GM23248 (cell line): ENCODE results near the gene KYAT1. TPM values are rescaled to one million over a fixed set of nuclear protein-coding genes. Genes with fewer than 3 reads are reported as not detected.
A peak's percentile ranks its signal among the peaks of the same experiment; 100 is the strongest.

Source experiments
- DNase-seq: peaks from one replicate; pipeline ENCODE4 v3.0.0-alpha.2; 2015
- H2AFZ ChIP-seq: fragments of 200-600 bp; sonication (generic); 2 replicates; pipeline ENCODE4 v1.6.1; 2016; ENCODE audit warnings: antibody characterized with exemption
- H3F3A ChIP-seq: fragments of 200-600 bp; sonication (generic); 2 replicates; pipeline ENCODE4 v1.6.1; 2016; ENCODE audit warnings: mild to moderate bottlenecking, antibody characterized with exemption, mixed run types; ENCODE audit not compliant: insufficient read depth
- H3K27ac ChIP-seq: fragments of 200-600 bp; sonication (generic); 2 replicates; pipeline ENCODE4 v1.5.1; 2016; ENCODE audit warnings: mild to moderate bottlenecking
- H3K27me3 ChIP-seq: fragments of 200-600 bp; sonication (generic); replicated peaks from 2 replicates; pipeline ENCODE4 v1.6.1; 2016; ENCODE audit warnings: mild to moderate bottlenecking; ENCODE audit not compliant: insufficient read depth
- H3K36me3 ChIP-seq: fragments of 200-600 bp; sonication (generic); 2 replicates; pipeline ENCODE4 v1.6.1; 2016; ENCODE audit warnings: low read depth, mild to moderate bottlenecking
- H3K4me1 ChIP-seq: fragments of 200-600 bp; sonication (generic); 2 replicates; pipeline ENCODE4 v1.6.1; 2016; ENCODE audit warnings: mild to moderate bottlenecking; ENCODE audit not compliant: insufficient read depth
- H3K4me2 ChIP-seq: fragments of 200-600 bp; sonication (generic); one replicate; pipeline ENCODE4 v1.6.1; 2016; ENCODE audit warnings: mild to moderate bottlenecking; ENCODE audit not compliant: unreplicated experiment
- H3K4me3 ChIP-seq: fragments of 200-600 bp; sonication (generic); 2 replicates; pipeline ENCODE4 v1.5.1; 2016; ENCODE audit warnings: mild to moderate bottlenecking
- H3K79me2 ChIP-seq: fragments of 200-600 bp; sonication (generic); 2 replicates; pipeline ENCODE4 v1.6.1; 2016; ENCODE audit warnings: mild to moderate bottlenecking; ENCODE audit not compliant: insufficient read depth
- H3K9ac ChIP-seq: fragments of 200-600 bp; sonication (generic); 2 replicates; pipeline ENCODE4 v1.6.1; 2016; ENCODE audit warnings: mild to moderate bottlenecking
- H3K9me2 ChIP-seq: fragments of 200-600 bp; sonication (generic); 2 replicates; pipeline ENCODE4 v1.6.1; 2016; ENCODE audit warnings: mixed run types, mild to moderate bottlenecking, moderate library complexity; ENCODE audit not compliant: insufficient read depth
- H3K9me3 ChIP-seq: fragments of 200-600 bp; sonication (generic); one replicate; pipeline ENCODE4 v1.6.1; 2017; ENCODE audit warnings: low read depth
- H4K20me1 ChIP-seq: fragments of 200-600 bp; sonication (generic); 2 replicates; pipeline ENCODE4 v1.6.0; 2016; ENCODE audit not compliant: insufficient read depth
- EZH2 ChIP-seq: fragments of 200-600 bp; sonication (generic); IDR thresholded peaks from 2 replicates; pipeline ENCODE4 v1.6.1; 2018; ENCODE audit warnings: antibody characterized with exemption, mild to moderate bottlenecking; ENCODE audit not compliant: insufficient read depth, poor library complexity, severe bottlenecking
- EZH2phosphoT487 ChIP-seq: fragments of 200-600 bp; sonication (generic); IDR thresholded peaks from 2 replicates; pipeline ENCODE4 v1.6.1; 2018; ENCODE audit warnings: antibody characterized with exemption, moderate library complexity, mild to moderate bottlenecking, low read depth; ENCODE audit not compliant: insufficient read depth
- WGBS, 2 experiments: methylation state at CpG; one replicate each; pipeline ENCODE4 v1.1.6; 2015 to 2017; ENCODE audit warnings: low lambda C conversion rate in 2 of 2, low coverage in 1 of 2; ENCODE audit errors: missing lambda C conversion rate in 2 of 2; 5-methylcytosine and 5-hydroxymethylcytosine counted together
- in situ Hi-C: fragments of 300-500 bp; cut with MboI; formaldehyde crosslinking; loops from 2 replicates; pipeline ENCODE4 v1.15.0; 2020
- polyA plus RNA-seq: library from polyadenylated mRNA; unstranded; fragments of >200 nt; fragmentation: Nextera tagmentation; extraction: Ambion mirVana; gene quantifications from 2 replicates; pipeline ENCODE4 v1.2.1, GENCODE V29; 2016
- total RNA-seq: library from RNA; depleted of rRNA; stranded (reverse); fragments of >200 nt; shearing (Covaris generic); gene quantifications from 2 replicates; pipeline ENCODE4 v1.2.3, GENCODE V29; 2014; rRNA removed

KYAT1 gene
- total and polyA plus RNA-seq, 2 experiments from 2014 or later = 5.1 to 5.5 TPM

DNA sequence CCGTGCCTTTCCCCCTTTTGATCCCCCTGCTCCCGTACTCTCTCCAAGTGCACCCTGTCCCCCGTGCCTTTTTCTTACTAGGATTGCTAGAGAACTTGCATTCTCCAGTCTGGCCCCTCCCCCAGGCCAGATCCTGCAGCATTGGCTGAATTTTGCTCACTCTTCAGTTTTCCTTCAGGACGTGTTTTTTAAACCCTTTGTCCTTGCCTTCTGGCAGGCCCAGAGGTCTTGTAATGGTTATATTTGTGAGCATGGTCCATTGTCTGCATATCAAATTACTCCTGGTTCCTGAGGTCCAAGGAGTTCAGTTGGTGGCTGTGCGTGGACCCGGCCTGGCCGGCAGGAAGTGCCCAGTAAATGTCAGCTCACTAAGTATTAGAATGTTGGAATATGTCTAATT, 94.1 kb downstream of the KYAT1 start:
- Histone ChIP-seq H3K4me1 (peaks cover 7% of the 10 kb centered on the region), H3K27me3 (no peaks in the 10 kb centered on the region), H3K36me3 (no peaks in the 10 kb centered on the region; the same call in 1 of the 2 replicates), H3F3A (0 out of 2 replicates have a peak, but pooled peaks cover 5% of the 10 kb centered on the region), H3K79me2 (peaks cover 27% of the 10 kb centered on the region), H4K20me1 (no peaks in the 10 kb centered on the region), H3K27ac (peak overlapping the region; percentile 49; the same call in 1 of the 2 replicates), H3K9me2 (no peaks in the 10 kb centered on the region), H2AFZ (peak overlapping the region; percentile 99), H3K9me3 (no peaks in the 10 kb centered on the region), H3K4me3 (peak overlapping the region; percentile 91), H3K9ac (peak overlapping the region; percentile 86), H3K4me2 (peak overlapping the region; percentile 98)
- in situ Hi-C loops = no loop called here
- 3% methylated on average over 5 to 7 of the region's 7 CpGs for WGBS, 2 experiments
- DNase-seq = peak; percentile 61
- TF ChIP-seq EZH2phosphoT487 = no peak
- TF ChIP-seq EZH2 = no peak

DNA sequence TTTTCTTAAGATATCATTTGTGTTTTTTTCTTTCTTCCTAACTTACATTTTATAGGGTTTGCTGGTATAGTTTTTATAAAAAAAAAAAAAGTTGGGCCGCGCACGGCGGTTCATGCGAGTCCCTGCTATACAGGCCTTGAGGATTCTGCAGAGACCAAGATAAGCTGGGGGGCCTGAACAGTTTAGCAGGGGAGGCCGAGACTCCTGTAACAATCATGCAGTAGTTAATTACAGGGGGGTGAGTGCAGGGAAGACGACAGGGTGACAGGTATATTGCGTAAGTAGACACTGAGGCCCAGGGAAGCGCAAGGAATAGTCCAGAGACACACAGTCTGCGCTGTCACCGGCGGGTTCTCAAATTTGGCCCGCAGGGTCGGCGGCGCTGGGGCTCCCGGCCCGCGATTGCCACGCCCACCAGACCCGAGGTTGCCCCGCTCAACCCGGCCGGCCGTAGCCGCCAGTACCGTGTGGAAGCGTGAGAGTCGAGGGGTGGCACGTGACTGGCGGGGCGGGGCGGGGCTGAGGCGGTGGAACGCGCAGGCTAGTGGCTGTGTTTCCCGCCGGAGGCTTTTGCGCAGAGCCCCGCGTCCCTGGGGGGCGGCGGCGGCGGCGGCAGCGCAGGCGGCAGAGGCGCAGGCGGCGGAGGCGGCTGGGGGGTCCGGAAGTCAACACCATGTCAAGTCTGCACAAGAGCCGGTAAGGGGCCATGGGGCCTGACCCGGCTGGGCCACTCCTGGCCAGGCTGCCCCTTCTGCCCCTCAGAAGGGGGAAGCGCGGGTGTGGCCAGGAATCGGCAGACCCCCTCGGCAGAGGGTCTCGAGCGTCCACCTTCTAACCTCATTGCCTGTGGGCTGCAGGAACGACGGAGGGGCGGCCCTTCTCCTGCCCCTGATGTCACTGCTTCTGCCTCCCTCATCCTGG, 94.8 kb downstream of the KYAT1 start, which contains the start of gene TBC1D13:
Gene TBC1D13, plus strand, starts transcription at position 573 of the 921 bp plus-strand sequence. Its CDS starts 101 bp downstream, at position 674.
- Histone ChIP-seq H3K79me2 (peaks cover 27% of the 10 kb centered on the region), H3K27me3 (no peaks in the 10 kb centered on the region), H3F3A (0 out of 2 replicates have a peak, but pooled peaks cover 5% of the 10 kb centered on the region), H4K20me1 (no peaks in the 10 kb centered on the region), H3K9ac (peak within 1 kb of the TSS; percentile 86), H3K36me3 (no peaks in the 10 kb centered on the region; the same call in 1 of the 2 replicates), H3K9me2 (no peaks in the 10 kb centered on the region), H3K27ac (peak within 1 kb of the TSS; percentile 49), H3K4me2 (peak within 1 kb of the TSS; percentile 98), H3K9me3 (no peaks in the 10 kb centered on the region), H3K4me3 (peak within 1 kb of the TSS; percentile 91), H2AFZ (peak within 1 kb of the TSS; percentile 99), H3K4me1 (peaks cover 7% of the 10 kb centered on the region)
- no peak for TF ChIP-seq EZH2phosphoT487
- no peak for TF ChIP-seq EZH2
- 7 to 10% methylated on average over 34 to 62 of the region's 64 CpGs for WGBS, 2 experiments
- DNase-seq = peak; percentile 92
- in situ Hi-C loops = no loop called here

DNA sequence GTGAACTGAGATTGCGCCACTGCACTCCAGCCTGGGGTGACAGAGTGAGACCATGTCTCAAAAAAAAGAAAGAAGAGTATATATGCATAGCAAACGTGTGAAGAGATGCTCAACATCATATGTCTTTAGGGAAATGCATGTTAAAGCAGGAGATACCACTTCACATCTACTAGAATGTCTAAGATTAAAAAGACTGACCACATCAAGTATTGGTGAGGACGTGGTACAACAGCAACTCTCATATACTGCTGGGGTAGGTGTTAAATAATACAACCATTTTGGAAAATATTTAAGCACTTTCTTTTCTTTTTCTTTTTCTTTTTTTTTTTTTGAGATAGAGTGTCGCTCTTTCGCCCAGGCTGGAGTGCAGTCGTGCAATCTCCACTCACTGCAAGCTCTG, 96.3 kb downstream of the KYAT1 start:
- Histone ChIP-seq H3K9ac (no peak overlapping the region), H3K4me2 (no peak overlapping the region), H2AFZ (no peak overlapping the region), H3K4me1 (peaks cover 7% of the 10 kb centered on the region), H3K4me3 (no peak overlapping the region), H3K79me2 (peaks cover 27% of the 10 kb centered on the region), H3F3A (0 out of 2 replicates have a peak, but pooled peaks cover 5% of the 10 kb centered on the region), H3K9me3 (no peaks in the 10 kb centered on the region), H3K36me3 (no peaks in the 10 kb centered on the region), H3K9me2 (no peaks in the 10 kb centered on the region), H3K27ac (no peak overlapping the region), H3K27me3 (no peaks in the 10 kb centered on the region), H4K20me1 (no peaks in the 10 kb centered on the region)
- DNase-seq = no peak
- TF ChIP-seq EZH2 (no peak), EZH2phosphoT487 (no peak)
- in situ Hi-C loops = no loop called here
- 84 to 86% methylated on average over 6 of the region's 6 CpGs for WGBS, 2 experiments

Other genes starting within 250 kb of the KYAT1 start
- gene DYNC2I2, start 225.1 kb downstream of the KYAT1 start, total RNA-seq = 64.5 and 93.1 TPM in 2 replicates
- 58.8 and 60.8 TPM in 2 replicates for gene DYNC2I2, start 225.1 kb downstream of the KYAT1 start, polyA plus RNA-seq
- gene SET, start 192.7 kb downstream of the KYAT1 start, total RNA-seq = 263 and 283 TPM in 2 replicates
- gene SET, start 192.7 kb downstream of the KYAT1 start, polyA plus RNA-seq = 175 and 183 TPM in 2 replicates
- gene PKN3, start 179.4 kb downstream of the KYAT1 start, total RNA-seq = 0.89 and 2.1 TPM in 2 replicates
- gene PKN3, start 179.4 kb downstream of the KYAT1 start, polyA plus RNA-seq = 0.68 and 0.95 TPM in 2 replicates
- gene ZDHHC12, start 157.8 kb downstream of the KYAT1 start, total RNA-seq = 48.1 and 65.1 TPM in 2 replicates
- 41.6 and 44.0 TPM in 2 replicates for gene ZDHHC12, start 157.8 kb downstream of the KYAT1 start, polyA plus RNA-seq
- 28.9 and 61.7 TPM in 2 replicates for gene ZER1, start 110.0 kb downstream of the KYAT1 start, total RNA-seq
- 18.7 and 20.0 TPM in 2 replicates for gene ZER1, start 110.0 kb downstream of the KYAT1 start, polyA plus RNA-seq
- gene TBC1D13, start 94.7 kb downstream of the KYAT1 start, total RNA-seq = 15.7 and 17.3 TPM in 2 replicates
- 21.9 and 25.3 TPM in 2 replicates for gene TBC1D13, start 94.7 kb downstream of the KYAT1 start, polyA plus RNA-seq
- 11.6 and 26.7 TPM in 2 replicates for gene ENDOG, start 63.5 kb downstream of the KYAT1 start, total RNA-seq
- gene ENDOG, start 63.5 kb downstream of the KYAT1 start, polyA plus RNA-seq = 21.3 and 21.4 TPM in 2 replicates
- gene SPOUT1, start 52.2 kb downstream of the KYAT1 start, total RNA-seq = 15.9 and 53.0 TPM in 2 replicates
- gene SPOUT1, start 52.2 kb downstream of the KYAT1 start, polyA plus RNA-seq = 43.0 and 46.4 TPM in 2 replicates
- 35.2 and 37.9 TPM in 2 replicates for gene LRRC8A, start 183 bp upstream of the KYAT1 start, total RNA-seq
- gene LRRC8A, start 183 bp upstream of the KYAT1 start, polyA plus RNA-seq = 35.6 and 36.5 TPM in 2 replicates
- 4.4 and 4.7 TPM in 2 replicates for gene PHYHD1, start 39.0 kb upstream of the KYAT1 start, total RNA-seq
- 7.4 and 8.6 TPM in 2 replicates for gene PHYHD1, start 39.0 kb upstream of the KYAT1 start, polyA plus RNA-seq
- gene DOLK, start 65.7 kb upstream of the KYAT1 start, total RNA-seq = 31.1 and 36.1 TPM in 2 replicates
- 29.6 and 31.7 TPM in 2 replicates for gene DOLK, start 65.7 kb upstream of the KYAT1 start, polyA plus RNA-seq
- 45.9 and 57.0 TPM in 2 replicates for gene NUP188, start 65.7 kb upstream of the KYAT1 start, total RNA-seq
- gene NUP188, start 65.7 kb upstream of the KYAT1 start, polyA plus RNA-seq = 24.9 and 25.7 TPM in 2 replicates
- 57.3 and 84.9 TPM in 2 replicates for gene SH3GLB2, start 146.4 kb upstream of the KYAT1 start, total RNA-seq
- 27.7 and 30.9 TPM in 2 replicates for gene SH3GLB2, start 146.4 kb upstream of the KYAT1 start, polyA plus RNA-seq
- 31.6 and 35.1 TPM in 2 replicates for gene MIGA2, start 154.7 kb upstream of the KYAT1 start, total RNA-seq
- gene MIGA2, start 154.7 kb upstream of the KYAT1 start, polyA plus RNA-seq = 10.7 and 12.4 TPM in 2 replicates
- gene DOLPP1, start 199.2 kb upstream of the KYAT1 start, total RNA-seq = 11.5 and 11.6 TPM in 2 replicates
- gene DOLPP1, start 199.2 kb upstream of the KYAT1 start, polyA plus RNA-seq = 12.8 and 13.7 TPM in 2 replicates
- gene CRAT, start 228.8 kb upstream of the KYAT1 start, total RNA-seq = 51.5 and 55.4 TPM in 2 replicates
- gene CRAT, start 228.8 kb upstream of the KYAT1 start, polyA plus RNA-seq = 61.4 and 66.0 TPM in 2 replicates
- gene PTPA, start 229.5 kb upstream of the KYAT1 start, total RNA-seq = 96.9 and 113 TPM in 2 replicates
- 59.9 and 60.8 TPM in 2 replicates for gene PTPA, start 229.5 kb upstream of the KYAT1 start, polyA plus RNA-seq